IMR-90 (cell line): ENCODE results near the gene STMN1. TPM values are rescaled to one million over a fixed set of nuclear protein-coding genes. Genes with fewer than 3 reads are reported as not detected.

Source experiments
- ATAC-seq: fragments of 200-7000 bp; cut with Tn5 transposase; 2 replicates; pipeline ENCODE4 v1.9.1; 2020; ENCODE audit warnings: low read depth, mild to moderate bottlenecking, moderate library complexity
- BruUV-seq: library from RNA; stranded (reverse); fragments of 400-500 nt; replicated peaks from 2 replicates; lab custom pipeline; 2021; lab: Mats Ljungman, UMichigan
- CTCF ChIA-PET: fragments of 300-600 bp; formaldehyde crosslinking; extraction: SDS; loops from one replicate; lab custom pipeline; 2021; ENCODE audit warnings: antibody characterized with exemption; lab: Yijun Ruan, JAX
- POLR2A ChIA-PET: fragments of 300-600 bp; sonication (Branson Sonifier 250); formaldehyde crosslinking; loops from one replicate; lab custom pipeline; 2022; ENCODE audit warnings: antibody characterized with exemption; ENCODE audit not compliant: unreplicated experiment; lab: Charles Lee
- DNase-seq: peaks from one replicate; pipeline ENCODE4 v3.0.0; 2013
- H2AFZ ChIP-seq: replicated peaks from 2 replicates; pipeline ENCODE3; 2013; ENCODE audit warnings: low read length, mild to moderate bottlenecking; ENCODE audit not compliant: poor library complexity
- H2AK5ac ChIP-seq: 2 replicates; pipeline ENCODE4 v1.6.1; 2013; ENCODE audit warnings: low read depth, low read length, inconsistent platforms
- H2AK9ac ChIP-seq: replicated peaks from 2 replicates; pipeline ENCODE3; 2013; ENCODE audit warnings: mild to moderate bottlenecking, low read depth, low read length, moderate library complexity; ENCODE audit not compliant: poor library complexity
- H2BK120ac ChIP-seq: 2 replicates; pipeline ENCODE4 v1.6.1; 2013; ENCODE audit warnings: low read depth, low read length, inconsistent platforms
- H2BK15ac ChIP-seq: 3 replicates; pipeline ENCODE4 v1.6.1; 2013; ENCODE audit warnings: low read depth, low read length, inconsistent platforms
- H2BK20ac ChIP-seq: 2 replicates; pipeline ENCODE4 v1.6.1; 2013; ENCODE audit warnings: low read depth, mild to moderate bottlenecking, inconsistent platforms, low read length, moderate library complexity
- H2BK5ac ChIP-seq: 2 replicates; pipeline ENCODE4 v1.6.1; 2013; ENCODE audit warnings: mild to moderate bottlenecking, low read depth, low read length, inconsistent platforms; ENCODE audit not compliant: poor library complexity, severe bottlenecking
- H3K14ac ChIP-seq: replicated peaks from 2 replicates; pipeline ENCODE4 v1.6.1; 2013; ENCODE audit warnings: low read depth, low read length, inconsistent platforms
- H3K18ac ChIP-seq: 2 replicates; pipeline ENCODE4 v1.6.1; 2013; ENCODE audit warnings: low read depth, low read length, control low read depth
- H3K23ac ChIP-seq: 2 replicates; pipeline ENCODE4 v1.6.1; 2013; ENCODE audit warnings: low read depth, low read length, inconsistent platforms
- H3K27ac ChIP-seq: 2 replicates; pipeline ENCODE4 v1.5.1; 2013; ENCODE audit warnings: mild to moderate bottlenecking, control low read depth, low read length; ENCODE audit not compliant: insufficient read depth
- H3K27me3 ChIP-seq: 2 replicates; pipeline ENCODE4 v1.6.1; 2013; ENCODE audit warnings: low read length; ENCODE audit not compliant: control insufficient read depth, insufficient read depth
- H3K36me3 ChIP-seq: 2 replicates; pipeline ENCODE4 v1.6.1; 2013; ENCODE audit warnings: low read length, mixed read lengths; ENCODE audit not compliant: control insufficient read depth, insufficient read depth
- H3K4ac ChIP-seq: 2 replicates; pipeline ENCODE4 v1.6.1; 2013; ENCODE audit warnings: low read depth, low read length, inconsistent platforms
- H3K4me1 ChIP-seq: 2 replicates; pipeline ENCODE4 v1.6.1; 2013; ENCODE audit warnings: low read length, mixed read lengths; ENCODE audit not compliant: control insufficient read depth, insufficient read depth
- H3K4me2 ChIP-seq: 2 replicates; pipeline ENCODE4 v1.6.1; 2013; ENCODE audit warnings: low read depth, mild to moderate bottlenecking, control low read depth, low read length, moderate library complexity
- H3K4me3 ChIP-seq: 2 replicates; pipeline ENCODE4 v1.5.1; 2013; ENCODE audit warnings: low read depth, mild to moderate bottlenecking, control low read depth, low read length, moderate library complexity; ENCODE audit not compliant: insufficient read depth
- H3K56ac ChIP-seq: 2 replicates; pipeline ENCODE4 v1.6.1; 2013; ENCODE audit warnings: low read length, inconsistent platforms; ENCODE audit not compliant: insufficient read depth; ENCODE audit errors: extremely low read depth
- H3K79me1 ChIP-seq, 2 experiments: 2 replicates each; pipeline ENCODE4 v1.6.1; 2013; ENCODE audit warnings: low read length in 2 of 2, inconsistent platforms in 1 of 2, low read depth in 1 of 2
- H3K9ac ChIP-seq: 2 replicates; pipeline ENCODE4 v1.6.1; 2013; ENCODE audit warnings: low read depth, low read length, control low read depth
- H3K9me1 ChIP-seq: 2 replicates; pipeline ENCODE4 v1.6.1; 2013; ENCODE audit warnings: low read length, inconsistent platforms; ENCODE audit not compliant: insufficient read depth
- H3K9me3 ChIP-seq: 2 replicates; pipeline ENCODE4 v1.6.1; 2013; ENCODE audit warnings: low read length; ENCODE audit not compliant: control insufficient read depth, insufficient read depth
- H4K20me1 ChIP-seq: 2 replicates; pipeline ENCODE4 v1.6.1; 2013; ENCODE audit warnings: low read length, inconsistent platforms; ENCODE audit not compliant: insufficient read depth
- H4K5ac ChIP-seq: 2 replicates; pipeline ENCODE4 v1.6.1; 2013; ENCODE audit warnings: mild to moderate bottlenecking, low read depth, low read length, control low read depth
- H4K8ac ChIP-seq, 2 experiments: 2 replicates each; pipeline ENCODE4 v1.6.1; 2013; ENCODE audit warnings: low read depth in 2 of 2, low read length in 2 of 2, control low read depth in 1 of 2, inconsistent platforms in 1 of 2
- H4K91ac ChIP-seq: 2 replicates; pipeline ENCODE4 v1.6.1; 2013; ENCODE audit warnings: low read depth, low read length, inconsistent platforms; ENCODE audit not compliant: insufficient read depth
- BHLHE40 ChIP-seq: fragments of 150-350 bp; IDR thresholded peaks from 2 replicates; pipeline ENCODE4 v1.6.1; 2016; ENCODE audit warnings: mild to moderate bottlenecking, low read depth, low read length
- CEBPB ChIP-seq: IDR thresholded peaks from 2 replicates; pipeline ENCODE4 v1.6.1; 2012; ENCODE audit warnings: low read depth, low read length, improper control_type of control experiment
- MAFK ChIP-seq: IDR thresholded peaks from 2 replicates; pipeline ENCODE4 v1.6.1; 2012; ENCODE audit warnings: low read depth, low read length, improper control_type of control experiment
- MAZ ChIP-seq: IDR thresholded peaks from 2 replicates; pipeline ENCODE4 v1.6.1; 2012; ENCODE audit warnings: low read depth, mild to moderate bottlenecking, low read length, improper control_type of control experiment, moderate library complexity, borderline replicate concordance
- MXI1 ChIP-seq: IDR thresholded peaks from 2 replicates; pipeline ENCODE4 v1.6.1; 2012; ENCODE audit warnings: low read depth, mild to moderate bottlenecking, low read length, moderate library complexity, borderline replicate concordance
- NFE2L2 ChIP-seq: fragments of 150-350 bp; IDR thresholded peaks from 2 replicates; pipeline ENCODE4 v1.6.1; 2016; ENCODE audit warnings: low read depth, mild to moderate bottlenecking, low read length
- WGBS, 2 experiments: methylation state at CpG; one replicate each; pipeline versions ENCODE4 v1.1.5 to v1.1.7; 2013; ENCODE audit warnings: missing lambda C conversion rate in 2 of 2; ENCODE audit not compliant: insufficient read length in 1 of 2; ENCODE audit errors: extremely low coverage in 2 of 2; 5-methylcytosine and 5-hydroxymethylcytosine counted together
- dilution Hi-C: fragments of 300-500 bp; cut with HindIII; formaldehyde crosslinking; loops from one replicate; pipeline ENCODE4 v1.14.3; 2018; ENCODE audit warnings: low sequenced_read_pairs; ENCODE audit not compliant: unreplicated experiment
- in situ Hi-C: fragments of 300-500 bp; cut with MboI; formaldehyde crosslinking; loops from 3 replicates; pipeline ENCODE4 v1.14.3; 2019; ENCODE audit warnings: low sequenced_read_pairs, inconsistent platforms, mixed read lengths
- intact Hi-C: fragments of 100-400 bp; cut with micrococcal nuclease; formaldehyde crosslinking; loops from 2 replicates; pipeline ENCODE4 v1.10.0; 2022
- polyA plus RNA-seq, 3 experiments: library from polyadenylated mRNA; depleted of rRNA; stranded (reverse); fragments of >200 nt; gene quantifications; 2 replicates each; pipeline ENCODE4 v1.2.3, GENCODE V29; 2012; ENCODE audit warnings: low replicate concordance in 1 of 3
- total RNA-seq: library from RNA; depleted of rRNA; stranded (reverse); fragments of >200 nt; gene quantifications from 2 replicates; pipeline ENCODE4 v1.2.3, GENCODE V29; 2012
- TF ChIP-seq, protein P1 (sequence below): fragments of 150-350 bp; IDR thresholded peaks from 2 replicates; pipeline ENCODE4 v1.6.1; 2017; ENCODE audit warnings: mild to moderate bottlenecking, antibody characterized with exemption, low read length, low read depth
- TF ChIP-seq, protein P2 (sequence below): conservative IDR thresholded peaks from 2 replicates; pipeline ENCODE4 v1.5.1; 2012; ENCODE audit warnings: mild to moderate bottlenecking, low read depth, low read length, improper control_type of control experiment

The STMN1 gene
- total and polyA plus RNA-seq, 2 of the 4 experiments (the other 2 are of a cell fraction) = 93.0 to 273 TPM

GRCh38 chr1:25933479-25934365 lies 27.5 kb upstream of the STMN1 start:
- ChIA-PET POLR2A (interaction anchor here (0.6 kb wide), 1 partner anchor 63 kb away, joined by 3 read pairs; no protein-coding TSS in a partner anchor), CTCF (interaction anchor here (1.5 kb wide), 1 partner anchor 8 kb away, joined by 7 read pairs; no protein-coding TSS in a partner anchor)
- Histone ChIP-seq H3K9me3 (no peaks in the 10 kb centered on the region), H3K4me3 (no peak overlapping the region), H3K4me2 (no peak overlapping the region), H3K9ac (no peak overlapping the region), H2BK5ac (no peak overlapping the region), H3K14ac (no peak overlapping the region), H2BK120ac (no peak overlapping the region), H3K79me1 (no peaks in the 10 kb centered on the region), H3K27me3 (peaks cover 10% of the 10 kb centered on the region; the same call in 1 of the 2 replicates), H3K27ac (no peak overlapping the region), H2BK15ac (no peak overlapping the region), H2BK20ac (no peak overlapping the region), H2AK5ac (no peak overlapping the region), H4K5ac (no peak overlapping the region), H3K9me1 (no peaks in the 10 kb centered on the region), H4K20me1 (no peaks in the 10 kb centered on the region), H3K18ac (no peak overlapping the region), H3K56ac (no peak overlapping the region), H2AFZ (no peak overlapping the region), H3K36me3 (no peaks in the 10 kb centered on the region), H3K4ac (no peak overlapping the region), H3K23ac (no peak overlapping the region), H4K91ac (no peak overlapping the region), H4K8ac (no peak overlapping the region), H3K4me1 (no peaks in the 10 kb centered on the region), H2AK9ac (no peak overlapping the region)
- no peak for TF ChIP-seq MXI1
- TF ChIP-seq CEBPB = no peak
- TF ChIP-seq, protein P1, sequence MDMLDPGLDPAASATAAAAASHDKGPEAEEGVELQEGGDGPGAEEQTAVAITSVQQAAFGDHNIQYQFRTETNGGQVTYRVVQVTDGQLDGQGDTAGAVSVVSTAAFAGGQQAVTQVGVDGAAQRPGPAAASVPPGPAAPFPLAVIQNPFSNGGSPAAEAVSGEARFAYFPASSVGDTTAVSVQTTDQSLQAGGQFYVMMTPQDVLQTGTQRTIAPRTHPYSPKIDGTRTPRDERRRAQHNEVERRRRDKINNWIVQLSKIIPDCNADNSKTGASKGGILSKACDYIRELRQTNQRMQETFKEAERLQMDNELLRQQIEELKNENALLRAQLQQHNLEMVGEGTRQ = no peak
- no peak for TF ChIP-seq BHLHE40
- TF ChIP-seq NFE2L2 = no peak
- TF ChIP-seq MAZ = no peak
- no peak for TF ChIP-seq MAFK
- TF ChIP-seq, protein P2, sequence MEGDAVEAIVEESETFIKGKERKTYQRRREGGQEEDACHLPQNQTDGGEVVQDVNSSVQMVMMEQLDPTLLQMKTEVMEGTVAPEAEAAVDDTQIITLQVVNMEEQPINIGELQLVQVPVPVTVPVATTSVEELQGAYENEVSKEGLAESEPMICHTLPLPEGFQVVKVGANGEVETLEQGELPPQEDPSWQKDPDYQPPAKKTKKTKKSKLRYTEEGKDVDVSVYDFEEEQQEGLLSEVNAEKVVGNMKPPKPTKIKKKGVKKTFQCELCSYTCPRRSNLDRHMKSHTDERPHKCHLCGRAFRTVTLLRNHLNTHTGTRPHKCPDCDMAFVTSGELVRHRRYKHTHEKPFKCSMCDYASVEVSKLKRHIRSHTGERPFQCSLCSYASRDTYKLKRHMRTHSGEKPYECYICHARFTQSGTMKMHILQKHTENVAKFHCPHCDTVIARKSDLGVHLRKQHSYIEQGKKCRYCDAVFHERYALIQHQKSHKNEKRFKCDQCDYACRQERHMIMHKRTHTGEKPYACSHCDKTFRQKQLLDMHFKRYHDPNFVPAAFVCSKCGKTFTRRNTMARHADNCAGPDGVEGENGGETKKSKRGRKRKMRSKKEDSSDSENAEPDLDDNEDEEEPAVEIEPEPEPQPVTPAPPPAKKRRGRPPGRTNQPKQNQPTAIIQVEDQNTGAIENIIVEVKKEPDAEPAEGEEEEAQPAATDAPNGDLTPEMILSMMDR = no peak
- no TSS peak for BruUV-seq
- no peak for DNase-seq
- in situ Hi-C loops = no loop called here
- no peak; the same call in 1 of the 2 replicates for ATAC-seq
- intact Hi-C loops = no loop called here
- dilution Hi-C loops = no loop called here
- WGBS, 2 experiments = 28% methylated on average over 2 of the region's 13 CpGs; no CpG with 5 or more reads in 1 of the 2 experiments
